ENCODE data around the gene DOCK9. TPM values are rescaled to one million over a fixed set of nuclear protein-coding genes. Genes with fewer than 3 reads are reported as not detected.

Gene DOCK9
- total RNA-seq, 1 donor from 2014 or later, result 153 TPM

GRCh38 chr13:98800078-98800477, 177.8 kb downstream of the DOCK9 start:
- DNase-seq (no peak), ATAC-seq (no peak)
- Histone ChIP-seq H3K36me3 (peaks cover 92% of the 10 kb centered on the region), H3K27me3 (ENCODE audit: low read depth) (no peaks in the 10 kb centered on the region), H3K9me3 (no peaks in the 10 kb centered on the region), H3K4me3 (no peak overlapping the region), H3K4me1 (no peaks in the 10 kb centered on the region), H3K27ac (no peak overlapping the region)
- intact Hi-C loops (cut with DNase I), result no loop called here
- no peak for TF ChIP-seq CTCF (IDR thresholded peaks at IDR 0.05)

GRCh38 chr13:98798849-98799645, 178.8 kb downstream of the DOCK9 start:
- H3K9me3 ChIP-seq, result no peaks in the 10 kb centered on the region
- TF ChIP-seq CTCF (IDR thresholded peaks at IDR 0.05), result no peak
- no peaks in the 10 kb centered on the region for H3K27me3 ChIP-seq (ENCODE audit: low read depth)
- intact Hi-C loops (cut with DNase I), result no loop called here
- no peaks in the 10 kb centered on the region for H3K4me1 ChIP-seq
- DNase-seq (no peak), ATAC-seq (no peak)
- no peak overlapping the region for H3K4me3 ChIP-seq
- H3K36me3 ChIP-seq, result peaks cover 92% of the 10 kb centered on the region
- H3K27ac ChIP-seq, result no peak overlapping the region

- H3K27ac ChIP-seq, result no peak overlapping the region
- intact Hi-C loops (cut with DNase I), result no loop called here
- no peaks in the 10 kb centered on the region for H3K4me1 ChIP-seq
- DNase-seq, result no peak
- H3K9me3 ChIP-seq, result no peaks in the 10 kb centered on the region
- H3K36me3 ChIP-seq, result peaks cover 90% of the 10 kb centered on the region
- no peaks in the 10 kb centered on the region for H3K27me3 ChIP-seq (ENCODE audit: low read depth)
- ATAC-seq, result peak; percentile 10 to 43
- no peak overlapping the region for H3K4me3 ChIP-seq
- no peak for TF ChIP-seq CTCF (IDR thresholded peaks at IDR 0.05)
Observed at GRCh38 chr13:98797456-98797855, 180.4 kb downstream of the DOCK9 start.

- no peaks in the 10 kb centered on the region for H3K27me3 ChIP-seq (ENCODE audit: low read depth)
- no peak overlapping the region for H3K27ac ChIP-seq
- no peak for TF ChIP-seq CTCF (IDR thresholded peaks at IDR 0.05)
- no peak overlapping the region for H3K4me3 ChIP-seq
- H3K36me3 ChIP-seq, result peaks cover 88% of the 10 kb centered on the region
- H3K9me3 ChIP-seq, result no peaks in the 10 kb centered on the region
- intact Hi-C loops (cut with DNase I), result no loop called here
- ATAC-seq (no peak), DNase-seq (no peak)
- no peaks in the 10 kb centered on the region for H3K4me1 ChIP-seq
Observed at GRCh38 chr13:98796798-98797197, 181.1 kb downstream of the DOCK9 start.

- Histone ChIP-seq H3K27ac (no peak overlapping the region), H3K9me3 (no peaks in the 10 kb centered on the region), H3K4me3 (no peak overlapping the region), H3K36me3 (peaks cover 87% of the 10 kb centered on the region), H3K4me1 (no peaks in the 10 kb centered on the region), H3K27me3 (ENCODE audit: low read depth) (no peaks in the 10 kb centered on the region)
- ATAC-seq, result no peak
- TF ChIP-seq CTCF (IDR thresholded peaks at IDR 0.05), result no peak
- no peak for DNase-seq
- intact Hi-C loops (cut with DNase I), result no loop called here
Observed at GRCh38 chr13:98796191-98796590, 181.7 kb downstream of the DOCK9 start.
